H1 (cell line): ENCODE data around the gene TMEM164. TPM values are rescaled to one million over a fixed set of nuclear protein-coding genes. Genes with fewer than 3 reads are reported as not detected.

Experiments
- CTCF ChIA-PET: fragments of 300-600 bp; sonication (Branson Sonifier 250); formaldehyde crosslinking; loops from one replicate; lab custom pipeline; 2021; ENCODE audit not compliant: partially characterized antibody; lab: Charles Lee
- POLR2A ChIA-PET: fragments of 300-600 bp; sonication (Branson Sonifier 250); formaldehyde crosslinking; loops from one replicate; lab custom pipeline; 2021; ENCODE audit warnings: inconsistent platforms; ENCODE audit not compliant: partially characterized antibody; lab: Charles Lee
- DNase-seq, 2 experiments: peaks; one replicate each; pipeline versions ENCODE4 v3.0.0 to v3.0.0-alpha.2; 2010 to 2022; ENCODE audit warnings: low spot score in 2 of 2, low read depth in 1 of 2, mixed read lengths in 1 of 2
- FAIRE-seq: peaks from 2 replicates; lab custom pipeline; 2011; peaks lifted over from hg19 to GRCh38; lab: Jason Lieb, UNC
- H2AFZ ChIP-seq: 2 replicates; pipeline ENCODE4 v1.8.1; 2012; ENCODE audit warnings: low read length, inconsistent platforms
- H2AK5ac ChIP-seq: 2 replicates; pipeline ENCODE4 v1.6.1; 2013; ENCODE audit warnings: low read depth, low read length
- H2BK120ac ChIP-seq: replicated peaks from 2 replicates; pipeline ENCODE3; 2013; ENCODE audit warnings: low read depth, low read length, inconsistent platforms
- H2BK12ac ChIP-seq: 2 replicates; pipeline ENCODE4 v1.6.1; 2013; ENCODE audit warnings: low read depth, low read length
- H2BK15ac ChIP-seq: 2 replicates; pipeline ENCODE4 v1.6.1; 2013; ENCODE audit warnings: low read length
- H2BK20ac ChIP-seq: 2 replicates; pipeline ENCODE4 v1.6.1; 2013; ENCODE audit warnings: low read length
- H2BK5ac ChIP-seq: 2 replicates; pipeline ENCODE4 v1.6.1; 2013; ENCODE audit warnings: low read depth, low read length
- H3K14ac ChIP-seq: 2 replicates; pipeline ENCODE4 v1.6.1; 2013; ENCODE audit warnings: inconsistent platforms; ENCODE audit not compliant: insufficient read length
- H3K18ac ChIP-seq: 2 replicates; pipeline ENCODE4 v1.6.1; 2013; ENCODE audit warnings: low read length; ENCODE audit errors: extremely low read depth
- H3K23ac ChIP-seq: 2 replicates; pipeline ENCODE4 v1.6.1; 2013; ENCODE audit warnings: inconsistent platforms; ENCODE audit not compliant: insufficient read length
- H3K23me2 ChIP-seq: 2 replicates; pipeline ENCODE4 v1.6.1; 2013; ENCODE audit warnings: low read depth, low read length
- H3K27ac ChIP-seq: 2 replicates; pipeline ENCODE4 v1.6.1; 2011; ENCODE audit warnings: low read depth, low read length, inconsistent platforms
- H3K27me3 ChIP-seq, 4 experiments: replicated peaks in 1 of 4; 1 replicate in 1 of 4; 2 replicates in 3 of 4; pipeline versions ENCODE4 v1.6.1 to v1.8.1; 2011 to 2013; ENCODE audit warnings: low read length in 3 of 4, mild to moderate bottlenecking in 3 of 4, inconsistent platforms in 2 of 4, mixed read lengths in 2 of 4, moderate library complexity in 1 of 4; ENCODE audit not compliant: control insufficient read depth in 3 of 4, insufficient read depth in 3 of 4; ENCODE audit errors: extremely low read depth in 1 of 4
- H3K36me3 ChIP-seq, 4 experiments: 2 replicates each; pipeline versions ENCODE4 v1.6.1 to v1.8.1; 2011 to 2013; ENCODE audit warnings: mild to moderate bottlenecking in 4 of 4, low read length in 3 of 4, moderate library complexity in 2 of 4, control low read depth in 1 of 4, inconsistent platforms in 1 of 4; ENCODE audit not compliant: insufficient read depth in 4 of 4, control insufficient read depth in 2 of 4
- H3K4ac ChIP-seq: replicated peaks from 2 replicates; pipeline ENCODE3; 2013; ENCODE audit warnings: low read length, low read depth, mixed read lengths, inconsistent platforms; ENCODE audit not compliant: insufficient read length
- H3K4me1 ChIP-seq, 4 experiments: replicated peaks in 1 of 4; 1 replicate in 1 of 4; 2 replicates in 3 of 4; pipeline versions ENCODE4 v1.6.1 to v1.8.1; 2011 to 2013; ENCODE audit warnings: low read length in 3 of 4, inconsistent platforms in 2 of 4, mixed read lengths in 1 of 4; ENCODE audit not compliant: insufficient read depth in 4 of 4, control insufficient read depth in 3 of 4
- H3K4me2 ChIP-seq, 2 experiments: 2 replicates each; pipeline versions ENCODE4 v1.6.1 to v1.8.1; 2011 to 2013; ENCODE audit warnings: low read depth in 2 of 2, low read length in 2 of 2, control low read depth in 1 of 2, inconsistent platforms in 1 of 2, mild to moderate bottlenecking in 1 of 2; ENCODE audit not compliant: insufficient read depth in 1 of 2
- H3K4me3 ChIP-seq, 4 experiments: fragments of 200-600, 300-600 bp in 1 of 4; sonication (generic), shearing (Covaris generic), sonication (Bioruptor Twin) in 1 of 4; 2 replicates each; pipeline versions ENCODE4 v1.5.1 to v1.8.1; 2011 to 2016; ENCODE audit warnings: low read length in 4 of 4, low read depth in 3 of 4, control low read depth in 2 of 4, inconsistent platforms in 2 of 4, mild to moderate bottlenecking in 2 of 4, mixed read lengths in 1 of 4, moderate library complexity in 1 of 4; ENCODE audit not compliant: insufficient read depth in 2 of 4; ENCODE audit errors: extremely low read depth in 1 of 4
- H3K56ac ChIP-seq: replicated peaks from 2 replicates; pipeline ENCODE3; 2013; ENCODE audit warnings: low read depth, mild to moderate bottlenecking, mixed read lengths, low read length, inconsistent platforms; ENCODE audit not compliant: insufficient read length
- H3K79me1 ChIP-seq: 2 replicates; pipeline ENCODE4 v1.6.1; 2013; ENCODE audit warnings: low read depth, low read length, control low read depth
- H3K79me2 ChIP-seq, 2 experiments: 2 replicates each; pipeline versions ENCODE4 v1.6.1 to v1.8.1; 2012 to 2013; ENCODE audit warnings: low read length in 2 of 2, mild to moderate bottlenecking in 2 of 2, inconsistent platforms in 1 of 2; ENCODE audit not compliant: insufficient read depth in 2 of 2, control insufficient read depth in 1 of 2
- H3K9ac ChIP-seq, 4 experiments: replicated peaks in 1 of 4; 1 replicate in 1 of 4; 2 replicates in 3 of 4; pipeline versions ENCODE4 v1.6.1 to v1.8.1; 2011 to 2013; ENCODE audit warnings: low read depth in 3 of 4, low read length in 3 of 4, control low read depth in 2 of 4, mild to moderate bottlenecking in 2 of 4, moderate library complexity in 2 of 4, inconsistent platforms in 1 of 4; ENCODE audit errors: extremely low read depth in 1 of 4
- H3K9me3 ChIP-seq, 2 experiments: 2 replicates each; pipeline versions ENCODE4 v1.6.1 to v1.8.1; 2012 to 2013; ENCODE audit warnings: mild to moderate bottlenecking in 2 of 2, moderate library complexity in 2 of 2, control low read depth in 1 of 2, inconsistent platforms in 1 of 2, low read depth in 1 of 2, low read length in 1 of 2, mixed read lengths in 1 of 2; ENCODE audit not compliant: insufficient read depth in 2 of 2
- H4K20me1 ChIP-seq, 2 experiments: replicated peaks in 1 of 2; 2 replicates each; pipeline versions ENCODE3 to v1.8.1; 2011 to 2013; ENCODE audit warnings: inconsistent platforms in 2 of 2, low read length in 2 of 2, mild to moderate bottlenecking in 1 of 2; ENCODE audit not compliant: insufficient read depth in 2 of 2, control insufficient read depth in 1 of 2
- H4K5ac ChIP-seq: 2 replicates; pipeline ENCODE4 v1.6.1; 2013; ENCODE audit warnings: low read length, low read depth, mixed read lengths, inconsistent platforms; ENCODE audit not compliant: insufficient read length
- H4K8ac ChIP-seq: 2 replicates; pipeline ENCODE4 v1.8.0; 2013; ENCODE audit warnings: mild to moderate bottlenecking, moderate library complexity, low read length, inconsistent platforms; ENCODE audit not compliant: insufficient read depth; ENCODE audit errors: extremely low read depth
- H4K91ac ChIP-seq: replicated peaks from 2 replicates; pipeline ENCODE3; 2013; ENCODE audit warnings: low read length, mixed read lengths, inconsistent platforms; ENCODE audit not compliant: insufficient read length
- BACH1 ChIP-seq: IDR thresholded peaks from 2 replicates; pipeline ENCODE4 v1.6.1; 2012; ENCODE audit warnings: low read length, improper control_type of control experiment
- BRCA1 ChIP-seq: IDR thresholded peaks from 2 replicates; pipeline ENCODE4 v1.6.1; 2012; ENCODE audit warnings: low read depth, low read length, improper control_type of control experiment
- CHD2 ChIP-seq: IDR thresholded peaks from 2 replicates; pipeline ENCODE4 v1.6.1; 2012; ENCODE audit warnings: low read length, improper control_type of control experiment
- EP300 ChIP-seq, 2 experiments: IDR thresholded peaks; 1 replicate in 1 of 2; 2 replicates in 1 of 2; pipeline ENCODE4 v1.6.1; 2011 to 2012; ENCODE audit warnings: low read depth in 2 of 2, low read length in 2 of 2, mild to moderate bottlenecking in 2 of 2, borderline replicate concordance in 1 of 2, inconsistent platforms in 1 of 2, moderate library complexity in 1 of 2
- GABPA ChIP-seq: IDR thresholded peaks from 2 replicates; pipeline ENCODE4 v1.6.1; 2011; ENCODE audit warnings: mild to moderate bottlenecking, low read length, moderate library complexity, borderline replicate concordance; ENCODE audit not compliant: insufficient read depth
- GTF2F1 ChIP-seq: IDR thresholded peaks from 2 replicates; pipeline ENCODE4 v1.6.1; 2012; ENCODE audit warnings: low read depth, low read length, improper control_type of control experiment, borderline replicate concordance
- KDM4A ChIP-seq: IDR thresholded peaks from one replicate; pipeline ENCODE4 v1.7.1; 2012; ENCODE audit warnings: low read depth, mild to moderate bottlenecking, moderate library complexity, low read length, inconsistent platforms; ENCODE audit not compliant: severe bottlenecking
- RNF2 ChIP-seq: fragments of 200-900, 300-1000 bp; sonication (generic); IDR thresholded peaks from 2 replicates; pipeline ENCODE4 v1.7.1; 2016; ENCODE audit warnings: borderline replicate concordance, low read depth, mild to moderate bottlenecking, antibody characterized with exemption, low read length; ENCODE audit not compliant: poor library complexity, severe bottlenecking; ENCODE audit errors: missing control alignments
- SIN3A ChIP-seq, 2 experiments: IDR thresholded peaks in 1 of 2; conservative IDR thresholded peaks in 1 of 2; 2 replicates each; pipeline ENCODE4 v1.6.1; 2011 to 2012; ENCODE audit warnings: low read length in 2 of 2, improper control_type of control experiment in 1 of 2, low read depth in 1 of 2, mild to moderate bottlenecking in 1 of 2
- SIRT6 ChIP-seq: IDR thresholded peaks from one replicate; pipeline ENCODE4 v1.7.1; 2012; ENCODE audit warnings: low read length, inconsistent platforms
- WGBS, 2 experiments: shearing (Covaris generic) in 1 of 2; methylation state at CpG; one replicate each; pipeline versions ENCODE4 v1.1.6 to v1.1.7; 2013 to 2015; ENCODE audit warnings: low lambda C conversion rate in 2 of 2, mixed read lengths in 2 of 2, inconsistent platforms in 1 of 2, low coverage in 1 of 2, missing lambda C conversion rate in 1 of 2; ENCODE audit not compliant: insufficient replicate concordance in 2 of 2, insufficient coverage in 1 of 2, insufficient read length in 1 of 2; ENCODE audit errors: extremely low coverage in 1 of 2, missing lambda C conversion rate in 1 of 2; 5-methylcytosine and 5-hydroxymethylcytosine counted together
- polyA plus RNA-seq, 7 experiments: library from polyadenylated mRNA; depleted of rRNA in 3 of 7; stranded (reverse) in 5 of 7; unstranded in 2 of 7; fragments of >200 nt in 5 of 7; fragments of 200-250 nt in 2 of 7; gene quantifications; 1 replicate in 5 of 7; 2 replicates in 1 of 7; 4 replicates in 1 of 7; pipeline versions ENCODE4 v1.2.1 to v1.2.3, GENCODE V29; 2011 to 2013; ENCODE audit warnings: missing spikeins in 2 of 7, mixed read lengths in 2 of 7
- total RNA-seq: library from RNA; stranded (reverse); fragmentation: NEBNext Ultra II Directional; extraction: Animal tissue kit (Norgen Biotek cat#: 25700); gene quantifications from 2 replicates; pipeline ENCODE4 v1.2.1, GENCODE V29; 2021
- TF ChIP-seq, protein P1 (sequence below), 3 experiments: IDR thresholded peaks; 1 replicate in 2 of 3; 2 replicates in 1 of 3; pipeline versions ENCODE4 v1.5.1 to v1.6.1; 2011; ENCODE audit warnings: low read length in 3 of 3, mild to moderate bottlenecking in 3 of 3, inconsistent platforms in 2 of 3, low read depth in 1 of 3, moderate library complexity in 1 of 3; ENCODE audit not compliant: insufficient read depth in 1 of 3; ENCODE audit errors: control extremely low read depth in 1 of 3

The TMEM164 gene
- total and polyA plus RNA-seq, 2 of the 8 experiments (the other 6 are each of a cell fraction or from before 2014, with no cell fraction given) = 7.3 to 14.8 TPM

DNA sequence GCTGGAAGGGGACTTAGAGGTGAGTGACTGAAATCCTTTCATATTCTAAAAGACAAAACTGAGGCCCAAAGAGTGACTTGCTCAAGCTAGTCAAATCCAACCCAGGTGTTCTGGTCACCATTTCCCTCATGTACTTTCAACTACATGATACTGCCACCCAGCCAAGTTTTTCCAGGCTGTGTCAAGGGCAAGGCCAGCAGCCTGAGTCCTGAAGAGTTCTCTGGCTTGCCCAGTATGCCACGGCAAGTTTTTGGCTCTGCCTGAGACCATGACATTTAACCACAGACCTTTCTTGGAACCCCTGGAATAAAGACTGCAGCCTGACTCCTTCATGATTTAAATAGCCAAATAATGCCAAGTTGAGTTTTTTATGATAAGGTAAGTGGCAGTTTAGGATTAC, 10.7 kb upstream of the TMEM164 start:
- no peak overlapping the region for H2BK15ac ChIP-seq
- no peaks in the 10 kb centered on the region for H4K20me1 ChIP-seq
- no peak overlapping the region for H2BK5ac ChIP-seq
- no peaks in the 10 kb centered on the region for H3K23me2 ChIP-seq
- no peak overlapping the region for H4K8ac ChIP-seq
- no peak overlapping the region for H4K5ac ChIP-seq
- H2AFZ ChIP-seq = no peak overlapping the region
- no peak overlapping the region for H2AK5ac ChIP-seq
- no peaks in the 10 kb centered on the region for H3K4me1 ChIP-seq
- no peak overlapping the region for H3K4ac ChIP-seq
- ChIA-PET CTCF (no interaction called here), POLR2A (no interaction called here)
- H2BK12ac ChIP-seq = no peak overlapping the region
- H3K14ac ChIP-seq = no peak overlapping the region
- H3K9me3 ChIP-seq = no peaks in the 10 kb centered on the region
- H3K79me2 ChIP-seq = no peaks in the 10 kb centered on the region
- 86% methylated on average over 1 of the region's 1 CpG; no CpG with 5 or more reads in 1 of the 2 experiments for WGBS, 2 experiments
- no peak overlapping the region for H3K9ac ChIP-seq
- FAIRE-seq (no peak), DNase-seq (no peak)
- no peak overlapping the region for H2BK20ac ChIP-seq
- H3K18ac ChIP-seq = no peak overlapping the region
- H3K56ac ChIP-seq = no peak overlapping the region
- no peak overlapping the region for H3K27ac ChIP-seq
- H4K91ac ChIP-seq = no peak overlapping the region
- H3K36me3 ChIP-seq = no peaks in the 10 kb centered on the region
- no peak overlapping the region for H3K4me2 ChIP-seq
- H3K4me3 ChIP-seq = no peak overlapping the region
- H3K23ac ChIP-seq = no peak overlapping the region
- no peak overlapping the region for H2BK120ac ChIP-seq
- no peaks in the 10 kb centered on the region for H3K27me3 ChIP-seq
- no peaks in the 10 kb centered on the region for H3K79me1 ChIP-seq
- TF ChIP-seq RNF2 (no peak), BACH1 (no peak), BRCA1 (no peak), EP300 (IDR thresholded peaks at IDR 0.05; ENCODE audit: borderline replicate concordance in 1 of 2, low read depth in 2 of 2, low read length in 2 of 2) (no peak), GABPA (no peak), CHD2 (no peak), SIN3A (conservative IDR thresholded peaks at IDR 0.05 in 1 of 2, IDR thresholded peaks at IDR 0.05 in 1 of 2; ENCODE audit: low read depth in 1 of 2, low read length in 2 of 2) (no peak), SIRT6 (no peak), KDM4A (no peak), GTF2F1 (no peak)
- TF ChIP-seq, protein P1, sequence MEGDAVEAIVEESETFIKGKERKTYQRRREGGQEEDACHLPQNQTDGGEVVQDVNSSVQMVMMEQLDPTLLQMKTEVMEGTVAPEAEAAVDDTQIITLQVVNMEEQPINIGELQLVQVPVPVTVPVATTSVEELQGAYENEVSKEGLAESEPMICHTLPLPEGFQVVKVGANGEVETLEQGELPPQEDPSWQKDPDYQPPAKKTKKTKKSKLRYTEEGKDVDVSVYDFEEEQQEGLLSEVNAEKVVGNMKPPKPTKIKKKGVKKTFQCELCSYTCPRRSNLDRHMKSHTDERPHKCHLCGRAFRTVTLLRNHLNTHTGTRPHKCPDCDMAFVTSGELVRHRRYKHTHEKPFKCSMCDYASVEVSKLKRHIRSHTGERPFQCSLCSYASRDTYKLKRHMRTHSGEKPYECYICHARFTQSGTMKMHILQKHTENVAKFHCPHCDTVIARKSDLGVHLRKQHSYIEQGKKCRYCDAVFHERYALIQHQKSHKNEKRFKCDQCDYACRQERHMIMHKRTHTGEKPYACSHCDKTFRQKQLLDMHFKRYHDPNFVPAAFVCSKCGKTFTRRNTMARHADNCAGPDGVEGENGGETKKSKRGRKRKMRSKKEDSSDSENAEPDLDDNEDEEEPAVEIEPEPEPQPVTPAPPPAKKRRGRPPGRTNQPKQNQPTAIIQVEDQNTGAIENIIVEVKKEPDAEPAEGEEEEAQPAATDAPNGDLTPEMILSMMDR (IDR thresholded peaks at IDR 0.05; ENCODE audit: control extremely low read depth in 1 of 3, insufficient read depth in 1 of 3, low read depth in 1 of 3, low read length in 3 of 3) = no peak
